HG03520 (cell line): ENCODE results near the gene CFAP46.
"Not testable (repeated sequence)": the region's sequence is repeated elsewhere in the genome, so short reads cannot be mapped to it uniquely, and the experiment has no call there.

Experiments
- ATAC-seq: cut with Tn5 transposase; IDR thresholded peaks from one replicate; pipeline ENCODE4 v1.9.1; 2021; ENCODE audit warnings: mild to moderate bottlenecking, moderate library complexity; ENCODE audit not compliant: unreplicated experiment

The CFAP46 gene

DNA sequence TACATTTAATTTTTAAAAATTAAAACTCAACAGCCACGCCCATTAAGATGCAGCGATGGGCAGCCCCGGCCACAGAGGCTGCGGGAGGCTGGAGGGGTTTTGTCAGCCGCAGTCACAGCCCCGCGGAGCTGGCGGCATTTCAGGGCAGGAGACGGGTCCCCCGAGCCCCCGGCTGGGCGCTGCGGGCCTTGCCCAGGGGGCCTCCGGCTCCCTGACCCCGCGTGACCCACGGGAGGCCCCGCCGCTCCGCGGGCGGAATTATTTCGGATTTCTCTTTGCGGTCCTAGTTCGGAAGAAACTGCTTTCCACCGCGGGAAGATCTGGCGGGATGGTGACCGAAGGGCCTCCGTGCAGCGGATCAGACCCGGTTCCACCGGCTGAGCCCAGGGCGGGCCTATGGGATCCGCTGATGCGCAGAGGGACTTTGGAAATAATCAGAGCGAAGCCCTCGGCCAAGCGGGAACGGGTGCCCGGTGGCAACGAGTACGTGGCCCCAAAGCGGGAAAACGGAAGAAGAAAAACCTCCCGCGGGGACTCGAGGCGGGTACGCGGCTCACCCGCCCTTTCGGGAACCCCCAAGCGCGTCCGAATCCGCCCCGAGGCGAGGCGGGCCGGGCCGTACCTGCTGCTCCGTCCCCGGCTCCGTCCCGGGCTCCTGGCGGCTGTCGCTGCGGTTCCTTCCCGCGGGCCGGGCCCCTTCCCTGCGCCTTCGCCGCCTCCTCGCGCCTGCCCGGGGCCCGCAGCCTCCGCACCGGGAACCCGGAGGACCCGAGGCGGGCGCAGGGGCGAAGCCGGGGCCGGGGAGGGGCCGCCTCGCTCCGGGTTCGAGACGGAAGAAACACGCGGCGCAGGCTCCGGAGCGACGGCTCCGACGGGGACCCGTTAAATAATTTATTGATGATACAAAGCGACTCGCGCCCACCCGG lies 158.2 kb downstream of the CFAP46 start:
- no peak for ATAC-seq

DNA sequence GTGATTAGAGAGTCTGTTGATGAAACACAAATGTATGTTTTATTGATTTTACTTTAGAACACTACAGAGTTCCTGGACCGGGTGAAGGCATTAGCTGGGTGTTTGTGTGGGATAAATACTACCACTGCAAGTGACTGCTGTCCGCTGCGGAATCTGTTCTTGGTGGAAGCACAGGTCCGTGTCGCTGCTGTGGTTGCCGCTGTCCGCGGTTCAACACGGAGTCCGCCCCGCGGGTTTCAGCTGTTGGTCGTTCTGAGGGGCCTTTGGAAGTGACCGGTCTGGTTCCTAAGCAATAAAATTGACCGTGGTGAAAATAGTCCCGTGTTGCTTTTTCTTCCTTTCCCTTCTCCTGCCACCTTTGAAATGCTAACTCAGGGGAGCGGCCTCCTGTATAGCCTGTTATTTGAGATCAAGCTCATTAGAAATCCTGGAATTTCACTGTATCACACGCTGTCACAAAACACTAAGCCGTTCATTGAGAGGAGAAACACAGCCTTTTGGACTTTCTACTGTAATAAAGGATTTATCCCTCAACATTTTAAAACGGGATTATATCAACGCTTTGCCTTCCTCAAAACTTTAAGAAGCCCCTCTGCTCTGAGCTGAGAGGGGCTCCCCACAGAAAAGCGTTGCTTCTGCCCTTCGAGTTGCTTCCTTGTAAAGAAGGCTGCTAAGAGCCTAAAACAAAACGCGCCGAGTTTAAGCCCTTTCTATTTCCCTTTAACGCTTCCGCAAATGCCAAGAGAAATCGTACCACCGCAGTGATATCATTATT lies 159.0 kb downstream of the CFAP46 start:
- no peak for ATAC-seq

- ATAC-seq: no peak
Observed at GRCh38 chr10:132781556-132781955, 160.8 kb downstream of the CFAP46 start.

DNA sequence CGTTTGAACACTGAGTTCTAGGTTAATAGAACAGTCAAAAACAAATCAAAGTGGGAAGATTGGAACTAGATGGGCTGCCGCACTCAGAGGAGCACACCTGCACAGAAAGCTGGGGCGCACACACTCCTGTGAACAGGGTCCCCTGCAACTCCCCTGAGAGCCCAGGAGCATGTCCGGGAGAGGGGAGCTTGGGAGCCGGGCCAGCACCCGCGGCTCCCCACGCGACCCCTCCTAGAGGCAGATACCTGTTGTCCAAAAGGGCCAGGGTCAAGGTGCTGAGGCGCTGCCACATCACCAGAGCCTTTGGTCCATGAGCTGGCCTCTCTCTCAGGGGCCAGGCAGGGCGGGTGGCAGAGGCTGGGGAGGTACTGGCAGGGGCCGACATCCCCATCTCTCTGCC lies 162.0 kb downstream of the CFAP46 start:
- ATAC-seq: no peak

GRCh38 chr10:132779549-132780294 lies 162.6 kb downstream of the CFAP46 start:
- no peak for ATAC-seq

- ATAC-seq: no peak
Observed at GRCh38 chr10:132777441-132777840, 164.9 kb downstream of the CFAP46 start.

DNA sequence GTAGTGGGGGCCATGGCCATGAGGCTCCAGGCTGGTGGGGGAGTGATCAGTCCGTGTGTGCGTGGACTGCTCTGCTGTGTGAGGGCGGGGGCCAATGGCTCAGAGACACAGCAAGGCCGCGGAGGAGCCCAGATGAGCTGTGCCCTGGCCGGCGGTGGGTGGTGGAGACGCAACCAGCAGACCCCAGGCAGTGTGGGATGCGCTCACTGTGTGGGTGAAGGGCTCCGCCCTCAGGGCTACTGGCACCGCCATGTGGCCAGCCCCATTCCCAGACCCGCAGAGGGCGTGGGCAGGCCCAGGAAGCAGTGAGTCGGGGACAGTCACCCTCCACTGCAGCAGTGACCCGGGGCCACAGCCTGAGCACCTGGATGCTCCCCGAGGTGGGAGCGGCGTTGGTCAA lies 165.5 kb downstream of the CFAP46 start:
- no peak for ATAC-seq

- no peak for ATAC-seq
Observed at GRCh38 chr10:132776186-132776585, 166.2 kb downstream of the CFAP46 start.

DNA sequence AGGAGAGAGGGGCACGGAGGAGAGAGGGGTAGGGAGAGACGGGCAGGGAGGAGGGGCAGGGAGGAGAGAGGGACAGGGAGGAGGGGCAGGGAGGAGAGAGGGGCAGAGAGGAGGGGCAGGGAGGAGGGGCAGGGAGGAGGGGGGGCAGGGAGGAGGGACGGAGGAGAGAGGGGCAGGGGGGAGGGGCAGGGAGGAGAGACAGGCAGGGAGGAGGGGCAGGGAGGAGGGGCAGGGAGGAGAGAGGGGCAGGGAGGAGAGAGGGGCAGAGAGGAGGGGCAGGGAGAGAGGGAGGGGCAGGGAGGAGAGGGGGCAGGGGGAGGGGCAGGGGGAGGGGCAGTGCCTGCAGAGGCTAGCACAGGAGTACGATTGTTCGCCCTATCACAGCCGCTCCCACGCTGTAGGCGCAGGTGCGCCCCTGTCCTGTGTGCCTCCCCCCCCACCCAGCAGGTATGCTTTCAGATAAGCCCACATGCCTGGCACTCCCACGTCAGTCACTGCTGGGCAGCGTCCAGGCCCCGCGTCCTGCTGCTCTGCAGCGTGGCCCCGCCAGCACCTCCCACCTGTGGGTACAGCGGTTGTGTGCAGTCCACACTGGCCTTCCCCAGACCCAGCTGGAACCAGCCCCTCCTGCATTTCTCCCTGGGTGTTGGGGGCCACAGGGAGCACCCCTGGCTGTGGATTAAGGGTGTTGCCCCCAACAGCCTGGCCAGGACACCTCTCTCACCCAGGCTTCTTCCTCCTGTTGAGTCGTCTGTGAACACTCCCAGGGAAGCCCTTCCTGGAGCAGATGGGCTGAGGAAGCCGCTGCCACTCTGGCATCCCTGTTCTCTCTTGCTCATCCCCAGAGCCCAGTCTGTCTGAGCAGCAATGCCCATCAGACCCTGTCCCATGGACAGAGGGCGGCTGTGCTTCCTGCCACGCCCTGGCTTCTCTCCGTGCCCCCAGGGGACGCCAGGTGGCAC lies 167.2 kb downstream of the CFAP46 start:
- ATAC-seq: no peak

GRCh38 chr10:132774181-132774901 lies 168.0 kb downstream of the CFAP46 start:
- no peak for ATAC-seq

GRCh38 chr10:132772816-132773215 lies 169.6 kb downstream of the CFAP46 start:
- ATAC-seq: not testable (repeated sequence)

GRCh38 chr10:132770061-132771021 lies 172.0 kb downstream of the CFAP46 start:
- ATAC-seq: no peak

DNA sequence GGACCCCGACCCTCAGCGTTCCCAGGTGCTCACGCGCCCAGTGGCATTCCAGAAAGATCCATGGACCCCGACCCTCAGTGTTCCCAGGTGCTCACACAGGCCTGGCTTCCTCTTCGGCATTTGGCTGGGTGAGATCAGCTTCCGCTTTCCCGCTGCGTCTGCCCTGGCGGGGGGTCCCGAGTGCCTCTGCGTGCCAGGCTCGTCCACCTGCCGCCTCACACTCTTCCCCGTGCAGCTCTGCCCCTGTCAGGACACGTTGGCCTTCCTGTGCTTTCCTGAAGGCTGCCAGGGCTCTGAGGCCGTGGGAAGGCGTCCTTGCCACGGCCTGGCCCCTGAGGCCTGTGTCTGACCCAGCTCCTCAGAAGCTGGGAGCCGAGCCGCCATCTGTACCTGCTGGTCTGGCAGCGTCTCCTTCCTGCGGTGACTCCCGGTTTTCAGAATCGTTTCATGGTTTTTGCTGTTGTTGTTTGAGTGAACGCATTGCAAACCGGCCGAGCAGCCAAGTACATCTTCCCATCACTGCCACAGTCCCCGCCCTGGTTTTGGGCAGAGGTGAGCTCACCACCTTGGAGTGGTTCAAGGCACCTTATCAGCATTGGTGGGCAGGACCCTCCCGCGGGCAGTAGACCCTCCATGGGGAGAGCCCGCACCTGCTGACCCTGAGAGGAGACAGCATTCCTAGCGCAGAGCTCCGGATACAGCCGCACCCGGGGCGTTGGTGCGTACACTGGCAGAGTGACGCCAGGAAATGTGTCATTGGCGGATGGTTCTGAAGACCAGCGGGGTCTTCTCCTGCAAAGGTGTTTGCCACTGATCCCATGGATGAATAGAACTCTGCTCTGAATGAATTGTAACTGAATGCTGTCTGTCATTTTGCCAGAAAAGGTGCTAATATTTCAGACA lies 173.8 kb downstream of the CFAP46 start:
- no peak for ATAC-seq

DNA sequence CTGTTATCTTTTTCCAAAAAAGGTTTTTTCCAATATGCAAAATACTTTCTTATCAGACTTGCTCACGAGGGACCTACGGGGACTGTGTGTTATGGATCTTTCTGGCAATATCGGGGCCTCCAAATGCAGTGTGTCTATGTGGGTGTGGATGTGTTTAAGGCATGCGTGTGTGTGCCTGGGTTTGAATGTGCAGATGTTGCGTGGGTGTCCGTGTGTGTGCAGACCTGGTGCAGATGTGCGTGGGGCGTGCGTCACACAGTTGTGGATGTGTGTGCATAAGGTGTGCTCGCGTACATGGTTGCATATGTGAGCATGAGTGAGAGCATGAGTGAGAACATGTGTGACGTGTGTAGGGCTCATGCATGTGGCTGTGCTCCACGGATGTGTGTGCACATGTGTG lies 176.1 kb downstream of the CFAP46 start:
- ATAC-seq: no peak

DNA sequence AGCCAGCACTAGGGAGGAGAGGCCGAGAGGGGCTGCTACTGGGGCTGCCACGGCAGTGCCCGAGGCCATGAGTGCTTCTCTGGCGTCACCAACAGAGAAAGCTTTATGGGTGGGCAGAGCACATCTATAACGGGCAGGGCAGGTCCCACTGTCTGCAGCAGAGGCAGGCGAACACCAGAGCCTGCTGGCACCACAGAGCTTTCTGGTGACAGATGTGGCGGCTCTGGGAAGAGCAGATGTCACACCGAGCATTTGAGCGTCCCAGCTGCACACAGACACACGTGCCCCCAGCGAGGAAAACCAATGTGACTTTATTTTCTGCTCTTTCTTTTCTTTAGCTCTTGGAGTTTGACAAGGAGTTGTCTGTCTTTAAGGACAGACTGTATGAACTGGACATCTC lies 176.9 kb downstream of the CFAP46 start:
- ATAC-seq: no peak

- no peak for ATAC-seq
Observed at GRCh38 chr10:132764108-132764507, 178.3 kb downstream of the CFAP46 start.

- no peak for ATAC-seq
Observed at GRCh38 chr10:132763545-132763944, 178.8 kb downstream of the CFAP46 start.
